ENCODE measurements around the gene F2R. TPM values are rescaled to one million over a fixed set of nuclear protein-coding genes. Genes with fewer than 3 reads are reported as not detected.
A peak's percentile ranks its signal among the peaks of the same experiment; 100 is the strongest.

Gene F2R
- total and polyA plus RNA-seq, 10 donors: 4.7 to 128 (median 70.8) TPM

GRCh38 chr5:76692274-76692540 is 23.7 kb upstream of the F2R start:
- 91 to 99% (median 93%) methylated on average over 6 of the region's 6 CpGs for WGBS, 5 donors
- peak overlapping the region; percentile 38 to 73 (median 61) for H3K27ac ChIP-seq
- TF ChIP-seq POLR2A (IDR thresholded peaks at IDR 0.05) (no peak), CTCF (IDR thresholded peaks at IDR 0.05 in 8 of 11, conservative IDR thresholded peaks at IDR 0.05 in 3 of 11) (no peak), POLR2AphosphoS5 (IDR thresholded peaks at IDR 0.05) (no peak)
- no peaks in the 10 kb centered on the region for H3K9me3 ChIP-seq
- H3K36me3 ChIP-seq: peaks cover 0 to 90% (median 11%) of the 10 kb centered on the region in 6 donors
- H3K27me3 ChIP-seq (replicated peaks in 1 of 7): no peaks in the 10 kb centered on the region
- peaks cover 0 to 42% (median 14%) of the 10 kb centered on the region in 6 donors for H3K4me1 ChIP-seq
- DNase-seq: no peak
- H3K4me3 ChIP-seq: no peak overlapping the region
- intact Hi-C loops (cut with DNase I; ENCODE audit: low total_unique reads): no loop called here

- Histone ChIP-seq H3K27ac (peak overlapping the region in 7 of 8 donors; percentile 48 to 73 (median 60)), H3K4me3 (no peak overlapping the region), H3K27me3 (replicated peaks in 1 of 7) (no peaks in the 10 kb centered on the region), H3K4me1 (peaks cover 0 to 42% (median 14%) of the 10 kb centered on the region in 6 donors), H3K9me3 (no peaks in the 10 kb centered on the region), H3K36me3 (peaks cover 0 to 90% (median 11%) of the 10 kb centered on the region in 6 donors)
- no peak for DNase-seq
- 88 to 96% (median 92%) methylated on average over 3 of the region's 3 CpGs for WGBS, 5 donors
- TF ChIP-seq POLR2A (IDR thresholded peaks at IDR 0.05) (no peak), CTCF (IDR thresholded peaks at IDR 0.05 in 8 of 11, conservative IDR thresholded peaks at IDR 0.05 in 3 of 11) (no peak), POLR2AphosphoS5 (IDR thresholded peaks at IDR 0.05) (no peak)
- intact Hi-C loops (cut with DNase I; ENCODE audit: low total_unique reads): no loop called here
Observed at GRCh38 chr5:76692651-76693050, 23.3 kb upstream of the F2R start.

- WGBS, 5 donors: 84 to 100% (median 99%) methylated on average over 3 of the region's 3 CpGs
- H3K27ac ChIP-seq: peak overlapping the region in 5 of 8 donors; percentile 48 to 73 (median 57)
- H3K9me3 ChIP-seq: no peaks in the 10 kb centered on the region
- peaks cover 0 to 42% (median 14%) of the 10 kb centered on the region in 6 donors for H3K4me1 ChIP-seq
- no peaks in the 10 kb centered on the region for H3K27me3 ChIP-seq (replicated peaks in 1 of 7)
- TF ChIP-seq POLR2A (IDR thresholded peaks at IDR 0.05) (no peak), CTCF (IDR thresholded peaks at IDR 0.05 in 8 of 11, conservative IDR thresholded peaks at IDR 0.05 in 3 of 11) (no peak), POLR2AphosphoS5 (IDR thresholded peaks at IDR 0.05) (no peak)
- no peak overlapping the region for H3K4me3 ChIP-seq
- peaks cover 0 to 90% (median 11%) of the 10 kb centered on the region in 6 donors for H3K36me3 ChIP-seq
- no peak for DNase-seq
- intact Hi-C loops (cut with DNase I; ENCODE audit: low total_unique reads): no loop called here
Observed at GRCh38 chr5:76693141-76693540, 22.8 kb upstream of the F2R start.

GRCh38 chr5:76694317-76694716 is 21.6 kb upstream of the F2R start:
- WGBS, 5 donors: 48 to 96% (median 51%) methylated on average over 2 of the region's 2 CpGs
- TF ChIP-seq POLR2AphosphoS5 (IDR thresholded peaks at IDR 0.05) (no peak), CTCF (IDR thresholded peaks at IDR 0.05 in 8 of 11, conservative IDR thresholded peaks at IDR 0.05 in 3 of 11) (no peak), POLR2A (IDR thresholded peaks at IDR 0.05) (no peak)
- Histone ChIP-seq H3K9me3 (no peaks in the 10 kb centered on the region), H3K4me1 (peaks cover 0 to 42% (median 15%) of the 10 kb centered on the region in 6 donors), H3K27me3 (replicated peaks in 1 of 7) (no peaks in the 10 kb centered on the region), H3K4me3 (no peak overlapping the region), H3K36me3 (peaks cover 0 to 93% (median 13%) of the 10 kb centered on the region in 6 donors), H3K27ac (no peak overlapping the region)
- DNase-seq: no peak
- intact Hi-C loops (cut with DNase I; ENCODE audit: low total_unique reads): no loop called here
